OCI-LY1 (cell line): ENCODE measurements around the gene JPT2.

Experiments used
- CTCF ChIP-seq: fragments of 200-600 bp; sonication (generic), shearing (Covaris generic); IDR thresholded peaks from 2 replicates; pipeline ENCODE4 v1.5.1; 2017; ENCODE audit warnings: mild to moderate bottlenecking, antibody characterized with exemption, low read length, moderate library complexity, mixed read lengths
- EZH2 ChIP-seq: fragments of 200-600 bp; sonication (generic), shearing (Covaris generic); IDR thresholded peaks from 2 replicates; pipeline ENCODE4 v1.8.0; 2017; ENCODE audit warnings: borderline replicate concordance, mixed run types, mild to moderate bottlenecking, antibody characterized with exemption, low read length, moderate library complexity, mixed read lengths

GRCh38 chr16:1655909-1656807 lies 21.9 kb upstream of the JPT2 start:
- TF ChIP-seq CTCF (no peak), EZH2 (no peak)
